H1 (cell line): ENCODE results near the gene PKP1. TPM values are rescaled to one million over a fixed set of nuclear protein-coding genes. Genes with fewer than 3 reads are reported as not detected.
A peak's percentile ranks its signal among the peaks of the same experiment; 100 is the strongest.

Experiments used
- CTCF ChIA-PET: fragments of 300-600 bp; sonication (Branson Sonifier 250); formaldehyde crosslinking; loops from one replicate; lab custom pipeline; 2021; ENCODE audit not compliant: partially characterized antibody; lab: Charles Lee
- POLR2A ChIA-PET: fragments of 300-600 bp; sonication (Branson Sonifier 250); formaldehyde crosslinking; loops from one replicate; lab custom pipeline; 2021; ENCODE audit warnings: inconsistent platforms; ENCODE audit not compliant: partially characterized antibody; lab: Charles Lee
- DNase-seq, 2 experiments: peaks; one replicate each; pipeline versions ENCODE4 v3.0.0 to v3.0.0-alpha.2; 2010 to 2022; ENCODE audit warnings: low spot score in 2 of 2, low read depth in 1 of 2, mixed read lengths in 1 of 2
- FAIRE-seq: peaks from 2 replicates; lab custom pipeline; 2011; peaks lifted over from hg19 to GRCh38; lab: Jason Lieb, UNC
- H2AFZ ChIP-seq: 2 replicates; pipeline ENCODE4 v1.8.1; 2012; ENCODE audit warnings: low read length, inconsistent platforms
- H2AK5ac ChIP-seq: 2 replicates; pipeline ENCODE4 v1.6.1; 2013; ENCODE audit warnings: low read depth, low read length
- H2BK120ac ChIP-seq: replicated peaks from 2 replicates; pipeline ENCODE3; 2013; ENCODE audit warnings: low read depth, low read length, inconsistent platforms
- H2BK12ac ChIP-seq: 2 replicates; pipeline ENCODE4 v1.6.1; 2013; ENCODE audit warnings: low read depth, low read length
- H2BK15ac ChIP-seq: 2 replicates; pipeline ENCODE4 v1.6.1; 2013; ENCODE audit warnings: low read length
- H2BK20ac ChIP-seq: 2 replicates; pipeline ENCODE4 v1.6.1; 2013; ENCODE audit warnings: low read length
- H2BK5ac ChIP-seq: 2 replicates; pipeline ENCODE4 v1.6.1; 2013; ENCODE audit warnings: low read depth, low read length
- H3K14ac ChIP-seq: 2 replicates; pipeline ENCODE4 v1.6.1; 2013; ENCODE audit warnings: inconsistent platforms; ENCODE audit not compliant: insufficient read length
- H3K18ac ChIP-seq: 2 replicates; pipeline ENCODE4 v1.6.1; 2013; ENCODE audit warnings: low read length; ENCODE audit errors: extremely low read depth
- H3K23ac ChIP-seq: 2 replicates; pipeline ENCODE4 v1.6.1; 2013; ENCODE audit warnings: inconsistent platforms; ENCODE audit not compliant: insufficient read length
- H3K23me2 ChIP-seq: 2 replicates; pipeline ENCODE4 v1.6.1; 2013; ENCODE audit warnings: low read depth, low read length
- H3K27ac ChIP-seq: 2 replicates; pipeline ENCODE4 v1.6.1; 2011; ENCODE audit warnings: low read depth, low read length, inconsistent platforms
- H3K27me3 ChIP-seq, 4 experiments: replicated peaks in 1 of 4; 1 replicate in 1 of 4; 2 replicates in 3 of 4; pipeline versions ENCODE4 v1.6.1 to v1.8.1; 2011 to 2013; ENCODE audit warnings: low read length in 3 of 4, mild to moderate bottlenecking in 3 of 4, inconsistent platforms in 2 of 4, mixed read lengths in 2 of 4, moderate library complexity in 1 of 4; ENCODE audit not compliant: control insufficient read depth in 3 of 4, insufficient read depth in 3 of 4; ENCODE audit errors: extremely low read depth in 1 of 4
- H3K36me3 ChIP-seq, 4 experiments: 2 replicates each; pipeline versions ENCODE4 v1.6.1 to v1.8.1; 2011 to 2013; ENCODE audit warnings: mild to moderate bottlenecking in 4 of 4, low read length in 3 of 4, moderate library complexity in 2 of 4, control low read depth in 1 of 4, inconsistent platforms in 1 of 4; ENCODE audit not compliant: insufficient read depth in 4 of 4, control insufficient read depth in 2 of 4
- H3K4ac ChIP-seq: replicated peaks from 2 replicates; pipeline ENCODE3; 2013; ENCODE audit warnings: low read length, low read depth, mixed read lengths, inconsistent platforms; ENCODE audit not compliant: insufficient read length
- H3K4me1 ChIP-seq, 4 experiments: replicated peaks in 1 of 4; 1 replicate in 1 of 4; 2 replicates in 3 of 4; pipeline versions ENCODE4 v1.6.1 to v1.8.1; 2011 to 2013; ENCODE audit warnings: low read length in 3 of 4, inconsistent platforms in 2 of 4, mixed read lengths in 1 of 4; ENCODE audit not compliant: insufficient read depth in 4 of 4, control insufficient read depth in 3 of 4
- H3K4me2 ChIP-seq, 2 experiments: 2 replicates each; pipeline versions ENCODE4 v1.6.1 to v1.8.1; 2011 to 2013; ENCODE audit warnings: low read depth in 2 of 2, low read length in 2 of 2, control low read depth in 1 of 2, inconsistent platforms in 1 of 2, mild to moderate bottlenecking in 1 of 2; ENCODE audit not compliant: insufficient read depth in 1 of 2
- H3K4me3 ChIP-seq, 4 experiments: fragments of 200-600, 300-600 bp in 1 of 4; sonication (generic), shearing (Covaris generic), sonication (Bioruptor Twin) in 1 of 4; 2 replicates each; pipeline versions ENCODE4 v1.5.1 to v1.8.1; 2011 to 2016; ENCODE audit warnings: low read length in 4 of 4, low read depth in 3 of 4, control low read depth in 2 of 4, inconsistent platforms in 2 of 4, mild to moderate bottlenecking in 2 of 4, mixed read lengths in 1 of 4, moderate library complexity in 1 of 4; ENCODE audit not compliant: insufficient read depth in 2 of 4; ENCODE audit errors: extremely low read depth in 1 of 4
- H3K56ac ChIP-seq: replicated peaks from 2 replicates; pipeline ENCODE3; 2013; ENCODE audit warnings: low read depth, mild to moderate bottlenecking, mixed read lengths, low read length, inconsistent platforms; ENCODE audit not compliant: insufficient read length
- H3K79me1 ChIP-seq: 2 replicates; pipeline ENCODE4 v1.6.1; 2013; ENCODE audit warnings: low read depth, low read length, control low read depth
- H3K79me2 ChIP-seq, 2 experiments: 2 replicates each; pipeline versions ENCODE4 v1.6.1 to v1.8.1; 2012 to 2013; ENCODE audit warnings: low read length in 2 of 2, mild to moderate bottlenecking in 2 of 2, inconsistent platforms in 1 of 2; ENCODE audit not compliant: insufficient read depth in 2 of 2, control insufficient read depth in 1 of 2
- H3K9ac ChIP-seq, 4 experiments: replicated peaks in 1 of 4; 1 replicate in 1 of 4; 2 replicates in 3 of 4; pipeline versions ENCODE4 v1.6.1 to v1.8.1; 2011 to 2013; ENCODE audit warnings: low read depth in 3 of 4, low read length in 3 of 4, control low read depth in 2 of 4, mild to moderate bottlenecking in 2 of 4, moderate library complexity in 2 of 4, inconsistent platforms in 1 of 4; ENCODE audit errors: extremely low read depth in 1 of 4
- H3K9me3 ChIP-seq, 2 experiments: 2 replicates each; pipeline versions ENCODE4 v1.6.1 to v1.8.1; 2012 to 2013; ENCODE audit warnings: mild to moderate bottlenecking in 2 of 2, moderate library complexity in 2 of 2, control low read depth in 1 of 2, inconsistent platforms in 1 of 2, low read depth in 1 of 2, low read length in 1 of 2, mixed read lengths in 1 of 2; ENCODE audit not compliant: insufficient read depth in 2 of 2
- H4K20me1 ChIP-seq, 2 experiments: replicated peaks in 1 of 2; 2 replicates each; pipeline versions ENCODE3 to v1.8.1; 2011 to 2013; ENCODE audit warnings: inconsistent platforms in 2 of 2, low read length in 2 of 2, mild to moderate bottlenecking in 1 of 2; ENCODE audit not compliant: insufficient read depth in 2 of 2, control insufficient read depth in 1 of 2
- H4K5ac ChIP-seq: 2 replicates; pipeline ENCODE4 v1.6.1; 2013; ENCODE audit warnings: low read length, low read depth, mixed read lengths, inconsistent platforms; ENCODE audit not compliant: insufficient read length
- H4K8ac ChIP-seq: 2 replicates; pipeline ENCODE4 v1.8.0; 2013; ENCODE audit warnings: mild to moderate bottlenecking, moderate library complexity, low read length, inconsistent platforms; ENCODE audit not compliant: insufficient read depth; ENCODE audit errors: extremely low read depth
- H4K91ac ChIP-seq: replicated peaks from 2 replicates; pipeline ENCODE3; 2013; ENCODE audit warnings: low read length, mixed read lengths, inconsistent platforms; ENCODE audit not compliant: insufficient read length
- SIRT6 ChIP-seq: IDR thresholded peaks from one replicate; pipeline ENCODE4 v1.7.1; 2012; ENCODE audit warnings: low read length, inconsistent platforms
- WGBS, 2 experiments: shearing (Covaris generic) in 1 of 2; methylation state at CpG; one replicate each; pipeline versions ENCODE4 v1.1.6 to v1.1.7; 2013 to 2015; ENCODE audit warnings: low lambda C conversion rate in 2 of 2, mixed read lengths in 2 of 2, inconsistent platforms in 1 of 2, low coverage in 1 of 2, missing lambda C conversion rate in 1 of 2; ENCODE audit not compliant: insufficient replicate concordance in 2 of 2, insufficient coverage in 1 of 2, insufficient read length in 1 of 2; ENCODE audit errors: extremely low coverage in 1 of 2, missing lambda C conversion rate in 1 of 2; 5-methylcytosine and 5-hydroxymethylcytosine counted together
- polyA plus RNA-seq, 7 experiments: library from polyadenylated mRNA; depleted of rRNA in 3 of 7; stranded (reverse) in 5 of 7; unstranded in 2 of 7; fragments of >200 nt in 5 of 7; fragments of 200-250 nt in 2 of 7; gene quantifications; 1 replicate in 5 of 7; 2 replicates in 1 of 7; 4 replicates in 1 of 7; pipeline versions ENCODE4 v1.2.1 to v1.2.3, GENCODE V29; 2011 to 2013; ENCODE audit warnings: missing spikeins in 2 of 7, mixed read lengths in 2 of 7
- total RNA-seq: library from RNA; stranded (reverse); fragmentation: NEBNext Ultra II Directional; extraction: Animal tissue kit (Norgen Biotek cat#: 25700); gene quantifications from 2 replicates; pipeline ENCODE4 v1.2.1, GENCODE V29; 2021

PKP1 gene
- total and polyA plus RNA-seq, 2 of the 8 experiments (the other 6 are each of a cell fraction or from before 2014, with no cell fraction given): 0.21 to 0.95 TPM

- no peaks in the 10 kb centered on the region for H3K79me1 ChIP-seq
- ChIA-PET POLR2A (interaction anchor here (1.1 kb wide), 1 partner anchor 21 kb away, joined by 3 read pairs; no protein-coding TSS in a partner anchor), CTCF (interaction anchor here (1.1 to 4.4 kb wide), 7 partner anchors 14 to 71 kb away, joined by 3 to 35 read pairs (median 7); no protein-coding TSS in a partner anchor)
- H2BK15ac ChIP-seq: peak overlapping the region; percentile 62; the same call in 1 of the 2 replicates
- FAIRE-seq: no peak
- TF ChIP-seq SIRT6: no peak
- H3K4ac ChIP-seq: no peak overlapping the region
- peaks cover 12 to 18% (median 17%) of the 10 kb centered on the region in 4 experiments for H3K27me3 ChIP-seq
- H2BK120ac ChIP-seq: no peak overlapping the region
- no peaks in the 10 kb centered on the region for H3K36me3 ChIP-seq
- peaks cover 6% of the 10 kb centered on the region; the same call in 1 of the 2 replicates for H3K23me2 ChIP-seq
- no peak overlapping the region for H3K4me3 ChIP-seq
- H2AK5ac ChIP-seq: no peak overlapping the region
- no peak for DNase-seq
- no peak overlapping the region for H3K4me2 ChIP-seq
- no peak overlapping the region for H3K23ac ChIP-seq
- H4K20me1 ChIP-seq: no peaks in the 10 kb centered on the region
- no peak overlapping the region for H2BK20ac ChIP-seq
- no peaks in the 10 kb centered on the region for H3K79me2 ChIP-seq
- H3K4me1 ChIP-seq: peaks cover 0 to 13% (median 7%) of the 10 kb centered on the region in 4 experiments; a peak in 6 of 7 replicates
- 93% methylated on average over 6 of the region's 6 CpGs; no CpG with 5 or more reads in 1 of the 2 experiments for WGBS, 2 experiments
- no peak overlapping the region for H3K27ac ChIP-seq
- no peak overlapping the region for H4K8ac ChIP-seq
- no peak overlapping the region for H4K5ac ChIP-seq
- no peaks in the 10 kb centered on the region; a peak in 1 of 4 replicates for H3K9me3 ChIP-seq
- no peak overlapping the region for H3K56ac ChIP-seq
- H3K9ac ChIP-seq: no peak overlapping the region
- no peak overlapping the region for H3K14ac ChIP-seq
- H2BK12ac ChIP-seq: no peak overlapping the region
- no peak overlapping the region; the same call in 1 of the 2 replicates for H2BK5ac ChIP-seq
- no peak overlapping the region for H2AFZ ChIP-seq
- no peak overlapping the region for H4K91ac ChIP-seq
- no peak overlapping the region for H3K18ac ChIP-seq
Measured at GRCh38 chr1:201288007-201288406, 4.7 kb downstream of the PKP1 start.
